ENCODE measurements around the gene PTCD2.

DNA sequence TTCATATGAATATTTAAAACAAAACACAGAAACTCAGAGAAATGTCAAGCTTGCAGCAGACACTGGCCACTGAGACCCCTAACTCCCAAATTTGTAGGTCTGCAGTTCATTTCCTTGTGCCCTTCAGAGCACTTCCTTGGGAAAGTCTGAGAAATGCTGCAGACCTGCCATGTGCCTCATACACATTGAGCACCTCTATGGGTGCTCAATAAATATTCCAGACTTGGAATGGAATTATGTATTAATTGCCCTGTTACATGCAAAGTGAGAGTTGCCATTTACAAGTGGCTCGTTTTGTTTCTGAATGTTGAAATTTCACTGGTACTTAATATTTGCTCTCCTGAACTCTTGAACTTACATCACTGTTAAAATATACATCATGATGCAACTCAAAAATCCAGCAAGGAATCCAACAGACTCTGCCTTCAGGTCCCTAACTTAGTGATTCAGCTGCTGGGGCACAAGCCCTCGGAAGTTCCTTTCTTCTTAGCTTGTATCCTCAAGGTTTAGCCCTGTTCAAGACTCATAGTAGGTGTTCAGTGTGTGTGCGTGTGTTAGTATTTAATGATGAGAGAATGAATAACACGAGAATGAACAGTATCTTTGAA is 90.6 kb downstream of the PTCD2 start:
- TF ChIP-seq POLR2AphosphoS5 (IDR thresholded peaks at IDR 0.05) (no peak), CTCF (IDR thresholded peaks at IDR 0.05) (no peak)
